Neuronal stem cell (in vitro differentiated cells): Measurements from ENCODE around the gene HSD11B2.

Experiments used
- DNase-seq: peaks from one replicate; pipeline ENCODE4 v3.0.0-alpha.2; 2013; ENCODE audit warnings: low spot score
- H2AFZ ChIP-seq: one replicate; pipeline ENCODE4 v1.6.1; 2013; ENCODE audit warnings: mild to moderate bottlenecking, low read length, inconsistent platforms
- H2AK5ac ChIP-seq: 2 replicates; pipeline ENCODE4 v1.6.1; 2013; ENCODE audit warnings: low read depth, mild to moderate bottlenecking, inconsistent platforms, low read length, moderate library complexity, mixed read lengths
- H2BK120ac ChIP-seq: 2 replicates; pipeline ENCODE4 v1.6.1; 2013; ENCODE audit warnings: low read depth, mild to moderate bottlenecking, inconsistent platforms, low read length, moderate library complexity, mixed read lengths
- H2BK12ac ChIP-seq: one replicate; pipeline ENCODE4 v1.6.1; 2013; ENCODE audit warnings: low read length, inconsistent platforms
- H2BK15ac ChIP-seq: 2 replicates; pipeline ENCODE4 v1.6.1; 2013; ENCODE audit warnings: mild to moderate bottlenecking, low read length, inconsistent platforms, mixed read lengths
- H2BK5ac ChIP-seq: one replicate; pipeline ENCODE4 v1.6.1; 2013; ENCODE audit warnings: inconsistent platforms, mild to moderate bottlenecking, low read length, moderate library complexity
- H3K14ac ChIP-seq: one replicate; pipeline ENCODE4 v1.6.1; 2013; ENCODE audit warnings: low read length, inconsistent platforms
- H3K18ac ChIP-seq: 2 replicates; pipeline ENCODE4 v1.6.1; 2013; ENCODE audit warnings: low read length, inconsistent platforms
- H3K23ac ChIP-seq: 2 replicates; pipeline ENCODE4 v1.6.1; 2013; ENCODE audit warnings: low read depth, mild to moderate bottlenecking, mixed read lengths, low read length, inconsistent platforms; ENCODE audit not compliant: poor library complexity
- H3K27ac ChIP-seq: replicated peaks from 3 replicates; pipeline ENCODE4 v1.5.1; 2013; ENCODE audit warnings: low read length, inconsistent platforms
- H3K27me3 ChIP-seq, 3 experiments: 2 replicates each; pipeline ENCODE4 v1.6.1; 2013; ENCODE audit warnings: low read length in 3 of 3, mild to moderate bottlenecking in 2 of 3, inconsistent platforms in 1 of 3, low read depth in 1 of 3, mixed read lengths in 1 of 3, moderate library complexity in 1 of 3; ENCODE audit not compliant: control insufficient read depth in 3 of 3, insufficient read depth in 3 of 3
- H3K36me3 ChIP-seq, 2 donors: replicated peaks in 1 of 2; 2 replicates each; pipeline ENCODE4 v1.6.1; 2013; ENCODE audit warnings: low read length in 2 of 2; ENCODE audit not compliant: control insufficient read depth in 2 of 2, insufficient read depth in 2 of 2
- H3K4ac ChIP-seq: 2 replicates; pipeline ENCODE4 v1.6.1; 2013; ENCODE audit warnings: inconsistent platforms, mild to moderate bottlenecking, low read length, moderate library complexity
- H3K4me1 ChIP-seq, 2 donors: 1 replicate in 1 of 2; 2 replicates in 1 of 2; pipeline ENCODE4 v1.6.1; 2013; ENCODE audit warnings: low read length in 2 of 2, low read depth in 1 of 2; ENCODE audit not compliant: control insufficient read depth in 2 of 2, insufficient read depth in 1 of 2
- H3K4me2 ChIP-seq: one replicate; pipeline ENCODE4 v1.6.1; 2013; ENCODE audit warnings: mild to moderate bottlenecking, low read length, inconsistent platforms; ENCODE audit not compliant: insufficient read depth, poor library complexity, severe bottlenecking
- H3K4me3 ChIP-seq, 2 donors: 2 replicates each; pipeline ENCODE4 v1.5.1; 2013; ENCODE audit warnings: low read length in 2 of 2, mild to moderate bottlenecking in 2 of 2, inconsistent platforms in 1 of 2, moderate library complexity in 1 of 2
- H3K79me1 ChIP-seq: one replicate; pipeline ENCODE4 v1.6.1; 2013; ENCODE audit warnings: low read depth, mild to moderate bottlenecking, inconsistent platforms, low read length, moderate library complexity
- H3K9ac ChIP-seq: one replicate; pipeline ENCODE4 v1.6.1; 2013; ENCODE audit warnings: mild to moderate bottlenecking, low read depth, low read length, inconsistent platforms; ENCODE audit not compliant: poor library complexity
- H3K9me3 ChIP-seq, 2 donors: replicated peaks in 1 of 2; 2 replicates each; pipeline versions ENCODE3 to v1.6.1; 2013; ENCODE audit warnings: low read length in 2 of 2, mild to moderate bottlenecking in 2 of 2, inconsistent platforms in 1 of 2, low read depth in 1 of 2, mixed read lengths in 1 of 2, moderate library complexity in 1 of 2; ENCODE audit not compliant: control insufficient read depth in 2 of 2, insufficient read depth in 1 of 2
- H4K8ac ChIP-seq: one replicate; pipeline ENCODE4 v1.6.1; 2013; ENCODE audit warnings: low read depth, mild to moderate bottlenecking, inconsistent platforms, low read length, moderate library complexity
- H4K91ac ChIP-seq: one replicate; pipeline ENCODE4 v1.6.1; 2013; ENCODE audit warnings: low read length, low read depth, mild to moderate bottlenecking, inconsistent platforms; ENCODE audit not compliant: poor library complexity
- WGBS, 2 donors: extraction: QIAGEN DNeasy Blood & Tissue Kit; methylation state at CpG; one replicate each; pipeline ENCODE4 v1.1.7; 2013; ENCODE audit warnings: missing lambda C conversion rate in 2 of 2, mixed read lengths in 1 of 2; ENCODE audit not compliant: insufficient read length in 2 of 2, insufficient replicate concordance in 1 of 2; ENCODE audit errors: extremely low coverage in 2 of 2; 5-methylcytosine and 5-hydroxymethylcytosine counted together

HSD11B2 gene

DNA sequence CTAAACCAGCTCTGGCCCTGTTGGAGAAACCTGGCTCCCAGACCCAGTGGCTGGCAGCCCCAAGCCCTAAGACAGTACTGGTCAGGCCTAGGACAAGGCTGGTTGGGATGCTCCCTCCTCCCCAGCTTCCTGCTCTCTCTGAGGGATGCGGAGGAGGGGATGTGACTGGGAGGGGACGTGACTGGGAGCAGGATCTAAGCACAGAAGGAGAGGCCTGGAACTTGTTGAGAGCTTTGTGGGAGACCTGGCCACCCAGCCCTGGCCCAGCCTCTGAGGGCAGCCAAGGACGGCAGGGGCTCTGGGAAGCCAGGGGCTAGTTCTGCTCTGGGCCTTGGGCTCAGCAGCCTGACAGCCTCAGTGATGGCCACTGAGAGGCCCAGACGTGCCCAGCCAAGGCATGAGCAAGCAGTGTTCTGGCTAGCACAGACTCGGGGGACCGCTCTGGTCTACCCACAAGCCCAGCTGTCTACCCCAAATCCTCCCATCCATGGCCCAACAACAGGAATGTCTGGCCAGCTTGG lies 27.3 kb downstream of the HSD11B2 start:
- no peak overlapping the region for H4K8ac ChIP-seq
- no peak overlapping the region for H4K91ac ChIP-seq
- no peak overlapping the region for H3K18ac ChIP-seq
- no peak overlapping the region for H2BK15ac ChIP-seq
- peaks cover 3 to 7% of the 10 kb centered on the region in 2 donors for H3K4me1 ChIP-seq
- no peaks in the 10 kb centered on the region for H3K27me3 ChIP-seq
- H3K4ac ChIP-seq, result no peak overlapping the region
- H3K14ac ChIP-seq, result no peak overlapping the region
- DNase-seq, result no peak
- H2BK120ac ChIP-seq, result no peak overlapping the region
- H3K4me3 ChIP-seq, result no peak overlapping the region
- H2AFZ ChIP-seq, result no peak overlapping the region
- no peak overlapping the region for H3K9ac ChIP-seq
- H2AK5ac ChIP-seq, result peak overlapping the region; percentile 53
- no peaks in the 10 kb centered on the region for H3K9me3 ChIP-seq
- peaks cover 3% of the 10 kb centered on the region for H3K79me1 ChIP-seq
- H3K23ac ChIP-seq, result no peak overlapping the region
- peaks cover 0 to 7% of the 10 kb centered on the region in 2 donors for H3K36me3 ChIP-seq
- H2BK12ac ChIP-seq, result no peak overlapping the region
- H3K4me2 ChIP-seq, result no peak overlapping the region
- H2BK5ac ChIP-seq, result peak overlapping the region; percentile 27
- H3K27ac ChIP-seq, result no peak overlapping the region
- WGBS, 2 donors, result no CpG with 5 or more reads among the region's 6 CpGs

DNA sequence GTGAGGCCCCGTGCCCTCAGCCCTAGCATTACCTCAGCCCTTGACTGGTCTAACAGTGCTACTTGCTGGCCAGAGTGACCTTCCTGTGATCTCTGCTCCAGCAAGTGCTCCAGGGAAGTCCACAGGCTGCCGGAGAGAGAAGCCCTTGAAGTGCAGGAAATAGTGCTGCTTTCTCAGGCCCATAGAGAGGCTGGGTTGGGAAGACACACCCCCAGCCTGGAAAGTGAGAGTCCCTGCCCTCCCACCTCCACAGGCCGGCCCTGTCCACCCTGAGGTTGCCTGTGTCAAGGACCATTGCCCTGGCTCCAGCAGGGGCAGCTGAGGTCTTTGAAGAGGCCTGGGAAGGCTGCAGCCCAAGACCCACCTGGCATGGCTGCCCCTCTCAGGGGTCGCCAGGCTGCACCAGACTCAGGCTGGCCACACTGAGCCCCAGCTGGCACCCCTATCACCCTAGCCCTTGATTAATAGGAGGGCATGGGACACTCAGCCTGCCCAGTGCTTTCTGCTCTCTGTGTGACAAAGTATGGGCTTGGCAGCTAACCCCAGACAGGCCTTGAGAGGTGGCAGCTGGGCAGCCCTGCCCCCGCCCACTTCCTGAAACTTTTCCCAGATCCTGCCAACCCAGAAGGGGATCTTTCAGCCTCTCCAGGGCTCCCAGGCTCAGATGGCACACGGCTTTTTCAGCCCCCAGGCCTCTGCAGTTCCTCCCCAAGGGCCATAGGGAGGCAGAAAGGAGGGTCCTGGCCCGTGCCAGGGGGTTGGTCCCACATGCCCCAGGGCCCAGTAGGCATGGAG lies 28.3 kb downstream of the HSD11B2 start:
- Histone ChIP-seq H3K4me2 (no peak overlapping the region), H2BK120ac (no peak overlapping the region), H2BK5ac (no peak overlapping the region), H3K27me3 (no peaks in the 10 kb centered on the region), H4K8ac (no peak overlapping the region), H3K4me3 (no peak overlapping the region), H3K9ac (peak overlapping the region; percentile 13), H3K18ac (no peak overlapping the region), H3K4me1 (peaks cover 0 to under 1% of the 10 kb centered on the region in 2 donors), H4K91ac (no peak overlapping the region), H3K36me3 (peaks cover 0 to 4% of the 10 kb centered on the region in 2 donors), H3K23ac (peak overlapping the region; percentile 10), H3K14ac (no peak overlapping the region), H3K79me1 (peaks cover 3% of the 10 kb centered on the region), H2BK15ac (no peak overlapping the region), H3K4ac (no peak overlapping the region), H2BK12ac (no peak overlapping the region), H2AK5ac (no peak overlapping the region), H2AFZ (no peak overlapping the region), H3K9me3 (no peaks in the 10 kb centered on the region), H3K27ac (no peak overlapping the region)
- DNase-seq, result no peak
- WGBS, 2 donors, result no CpG with 5 or more reads among the region's 7 CpGs

DNA sequence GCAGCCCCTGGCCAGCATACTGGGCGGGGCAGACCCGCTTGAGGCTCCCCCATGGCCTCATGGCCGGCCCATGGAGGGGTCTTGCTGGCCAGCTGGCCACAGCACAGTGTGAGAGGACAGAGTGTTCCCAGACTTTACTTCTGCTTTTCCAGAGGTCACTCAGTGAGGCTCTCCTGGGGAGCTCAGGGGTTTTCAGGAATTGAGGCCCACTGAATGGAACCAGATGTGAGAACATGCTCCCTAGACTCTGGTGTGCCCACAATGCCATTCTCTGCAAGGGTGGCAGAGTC lies 28.9 kb downstream of the HSD11B2 start:
- Histone ChIP-seq H3K18ac (no peak overlapping the region), H2AK5ac (no peak overlapping the region), H2BK5ac (no peak overlapping the region), H3K36me3 (peaks cover 0 to 4% of the 10 kb centered on the region in 2 donors), H3K9me3 (no peaks in the 10 kb centered on the region), H3K4me2 (no peak overlapping the region), H3K9ac (no peak overlapping the region), H3K14ac (no peak overlapping the region), H4K91ac (no peak overlapping the region), H3K23ac (no peak overlapping the region), H3K27me3 (no peaks in the 10 kb centered on the region), H4K8ac (no peak overlapping the region), H3K27ac (no peak overlapping the region), H2AFZ (no peak overlapping the region), H3K4ac (no peak overlapping the region), H3K4me3 (no peak overlapping the region), H2BK15ac (no peak overlapping the region), H2BK12ac (no peak overlapping the region), H3K79me1 (peaks cover 6% of the 10 kb centered on the region), H3K4me1 (no peaks in the 10 kb centered on the region), H2BK120ac (no peak overlapping the region)
- no peak for DNase-seq
- no CpG with 5 or more reads among the region's 3 CpGs for WGBS, 2 donors

DNA sequence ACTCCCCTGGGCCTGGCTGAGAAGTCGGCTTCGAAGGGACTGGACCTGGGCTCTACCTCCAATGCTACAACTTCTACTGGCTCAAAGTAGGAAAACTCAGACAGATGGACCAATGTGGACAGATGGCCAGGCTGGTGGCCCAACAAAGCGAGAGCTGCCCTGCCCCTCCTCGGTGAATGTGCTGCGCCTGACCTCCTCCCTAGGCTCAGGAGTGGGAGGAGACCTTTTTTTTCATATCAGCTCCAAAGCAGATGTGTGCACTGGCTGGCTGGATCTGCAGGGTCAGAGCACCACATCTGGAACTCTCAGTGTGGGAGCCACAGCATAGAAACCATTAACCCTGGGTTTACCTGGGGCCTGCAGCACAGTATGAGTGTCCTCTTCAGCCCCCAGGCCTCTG lies 29.2 kb downstream of the HSD11B2 start:
- H3K4me2 ChIP-seq, result no peak overlapping the region
- no peak overlapping the region for H3K18ac ChIP-seq
- no peak overlapping the region for H2AFZ ChIP-seq
- H3K4me1 ChIP-seq, result no peaks in the 10 kb centered on the region
- no peak overlapping the region for H3K9ac ChIP-seq
- no peak overlapping the region for H3K4me3 ChIP-seq
- H2BK12ac ChIP-seq, result no peak overlapping the region
- H2BK5ac ChIP-seq, result no peak overlapping the region
- H4K8ac ChIP-seq, result no peak overlapping the region
- H3K27me3 ChIP-seq, result no peaks in the 10 kb centered on the region
- H4K91ac ChIP-seq, result no peak overlapping the region
- peaks cover 6% of the 10 kb centered on the region for H3K79me1 ChIP-seq
- H3K14ac ChIP-seq, result no peak overlapping the region
- no peak overlapping the region for H3K27ac ChIP-seq
- no peak overlapping the region for H2BK15ac ChIP-seq
- H2AK5ac ChIP-seq, result no peak overlapping the region
- H3K36me3 ChIP-seq, result peaks cover 0 to 4% of the 10 kb centered on the region in 2 donors
- no peak overlapping the region for H2BK120ac ChIP-seq
- H3K23ac ChIP-seq, result no peak overlapping the region
- no peak overlapping the region for H3K4ac ChIP-seq
- no CpG with 5 or more reads among the region's 5 CpGs for WGBS, 2 donors
- H3K9me3 ChIP-seq, result no peaks in the 10 kb centered on the region
- no peak for DNase-seq
